CMK (cell line): ENCODE data around the gene SPEG.
A peak's percentile ranks its signal among the peaks of the same experiment; 100 is the strongest.

ENCODE experiments used
- DNase-seq: peaks from one replicate; pipeline ENCODE4 v3.0.0-alpha.2; 2010; ENCODE audit warnings: low read depth

Gene SPEG

DNA sequence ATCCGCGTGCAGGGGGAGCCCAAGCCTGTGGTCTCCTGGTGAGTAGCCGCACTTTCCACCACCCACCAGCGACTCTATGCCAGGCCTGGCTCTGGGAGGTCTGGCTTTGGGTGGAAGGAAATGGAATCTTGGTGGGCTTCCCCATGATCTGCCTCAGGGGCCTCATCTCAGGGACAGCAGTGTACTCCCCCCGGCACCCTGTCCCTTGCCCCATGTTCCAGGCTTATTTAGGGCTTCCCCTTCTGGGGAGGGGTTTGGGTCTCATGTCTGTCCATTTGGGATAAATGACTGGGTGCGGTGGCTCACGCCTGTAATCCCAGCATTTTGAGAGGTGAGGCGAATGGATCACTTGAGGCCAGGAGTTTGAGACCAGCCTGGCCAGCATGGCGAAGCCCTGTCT lies 27.7 kb downstream of the SPEG start:
- no peak for DNase-seq

DNA sequence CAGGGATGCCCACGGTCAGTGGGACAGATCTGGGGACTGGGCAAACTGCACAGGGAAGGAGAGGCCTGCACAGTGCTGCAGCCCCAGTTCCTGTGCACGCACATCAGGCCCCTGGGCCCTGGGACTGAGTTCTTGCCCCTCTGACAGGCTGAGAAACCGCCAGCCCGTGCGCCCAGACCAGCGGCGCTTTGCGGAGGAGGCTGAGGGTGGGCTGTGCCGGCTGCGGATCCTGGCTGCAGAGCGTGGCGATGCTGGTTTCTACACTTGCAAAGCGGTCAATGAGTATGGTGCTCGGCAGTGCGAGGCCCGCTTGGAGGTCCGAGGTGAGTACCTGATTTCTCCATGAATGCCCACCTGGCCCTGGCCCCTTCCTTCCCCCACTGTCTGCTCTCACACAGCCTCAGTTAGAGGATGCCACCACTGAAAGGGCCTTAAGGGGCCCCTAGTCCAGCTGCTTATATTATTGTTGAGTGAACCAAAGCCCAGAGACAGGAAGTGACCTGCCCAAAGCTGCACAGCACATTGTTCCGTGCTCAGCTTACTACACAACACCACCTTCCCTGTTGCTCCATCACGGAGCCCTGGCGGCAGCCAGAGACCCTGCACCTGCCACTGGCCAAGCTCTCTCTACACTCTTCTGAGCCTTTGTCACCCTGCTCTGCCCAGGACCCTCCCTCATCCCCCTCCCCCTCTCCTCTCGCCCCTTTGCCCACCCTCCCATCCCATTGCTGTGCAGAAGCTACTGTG lies 29.8 kb downstream of the SPEG start:
- no peak for DNase-seq

DNA sequence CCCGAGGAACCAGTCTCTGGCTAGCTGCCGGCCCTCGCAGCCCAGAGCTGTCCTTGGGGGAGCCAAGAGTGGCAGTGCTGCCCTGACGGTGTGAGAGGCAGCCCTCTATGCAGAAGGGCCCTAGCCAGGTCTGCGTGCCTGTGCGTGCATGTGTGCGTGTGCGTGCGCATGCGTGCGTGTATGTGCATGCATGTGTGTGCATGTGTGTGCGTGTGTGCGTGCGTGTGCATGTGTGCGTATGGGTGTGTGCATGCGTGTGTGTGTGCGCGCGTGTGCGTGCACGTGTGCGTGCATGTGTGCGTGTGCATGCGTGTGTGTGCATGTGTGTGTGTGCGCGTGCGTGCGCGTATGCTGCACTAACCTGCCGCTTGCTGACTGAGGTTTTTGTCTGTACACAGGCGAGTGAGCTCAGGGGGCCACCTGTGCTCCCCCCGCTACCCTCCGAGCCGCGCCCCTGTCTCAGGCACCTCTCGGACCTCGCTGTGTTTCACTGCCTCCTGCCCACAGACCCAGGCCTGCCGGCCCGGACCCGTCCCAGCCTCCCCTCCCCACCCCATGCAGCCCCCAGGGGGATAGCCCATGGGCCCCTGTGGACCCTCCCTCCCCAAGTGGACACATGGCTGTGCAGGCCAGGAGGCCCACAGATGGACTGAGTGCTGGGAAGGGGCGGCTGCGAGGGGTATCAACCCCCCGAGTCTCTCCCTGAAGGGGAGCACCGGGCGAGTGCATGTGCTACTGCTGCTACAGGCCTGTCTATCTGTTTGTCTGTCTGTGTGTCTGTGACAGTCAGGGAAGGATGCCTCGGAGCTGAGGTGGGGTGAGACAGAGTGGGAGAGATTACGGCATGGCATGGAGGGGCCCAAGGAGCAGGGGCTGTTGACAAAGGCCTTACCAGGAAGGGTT lies 31.3 kb downstream of the SPEG start:
- DNase-seq, result no peak

DNA sequence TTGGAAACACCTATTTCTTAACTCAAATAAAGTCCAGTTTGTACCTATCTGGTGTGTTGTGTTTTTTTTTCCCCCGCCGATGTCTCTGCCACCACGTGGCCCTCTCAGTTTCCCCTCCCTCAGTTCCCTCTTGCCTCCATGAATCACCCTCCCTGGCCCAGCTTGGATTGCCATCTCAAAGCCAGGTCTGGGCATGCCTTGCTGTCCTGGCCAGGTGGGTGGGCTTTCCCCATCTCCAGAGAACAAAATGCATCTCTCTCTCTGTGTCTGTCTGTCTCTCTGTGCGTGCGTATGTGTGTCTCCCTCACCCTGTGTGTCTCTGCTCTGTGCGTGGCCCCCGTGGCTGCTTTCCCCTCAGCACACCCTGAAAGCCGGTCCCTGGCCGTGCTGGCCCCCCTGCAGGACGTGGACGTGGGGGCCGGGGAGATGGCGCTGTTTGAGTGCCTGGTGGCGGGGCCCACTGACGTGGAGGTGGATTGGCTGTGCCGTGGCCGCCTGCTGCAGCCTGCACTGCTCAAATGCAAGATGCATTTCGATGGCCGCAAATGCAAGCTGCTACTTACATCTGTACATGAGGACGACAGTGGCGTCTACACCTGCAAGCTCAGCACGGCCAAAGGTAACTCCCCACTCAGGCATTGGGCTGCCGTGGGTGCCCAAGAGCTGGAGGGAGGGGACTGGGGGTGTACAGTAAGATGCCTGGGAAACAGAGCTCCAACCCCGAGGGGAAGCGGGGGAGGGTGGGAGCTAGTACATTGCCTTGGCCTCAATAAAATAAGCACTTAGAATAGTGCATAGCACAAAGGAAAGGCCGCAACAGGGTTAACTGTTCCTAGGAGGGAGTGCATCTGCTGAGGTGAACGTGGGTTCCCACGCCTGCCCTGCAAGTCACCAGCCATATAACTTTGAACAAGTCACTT lies 32.4 kb downstream of the SPEG start:
- no peak for DNase-seq

DNA sequence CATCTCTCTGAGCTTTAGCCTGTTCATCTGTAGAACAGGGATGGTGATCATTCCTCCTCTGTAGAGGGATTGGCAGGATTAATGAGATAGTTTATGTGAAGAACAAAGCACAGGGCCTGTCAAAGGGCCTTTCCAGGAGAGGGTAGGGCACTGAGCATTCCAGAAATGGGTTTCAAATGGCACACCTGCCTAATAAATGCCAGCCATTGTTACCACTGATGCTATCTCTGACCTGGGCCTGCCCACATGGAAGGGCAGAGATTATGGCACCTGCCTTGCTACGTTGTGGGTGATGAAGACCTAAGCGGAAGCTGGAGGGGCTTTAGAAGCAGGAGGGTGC lies 33.1 kb downstream of the SPEG start:
- no peak for DNase-seq

DNA sequence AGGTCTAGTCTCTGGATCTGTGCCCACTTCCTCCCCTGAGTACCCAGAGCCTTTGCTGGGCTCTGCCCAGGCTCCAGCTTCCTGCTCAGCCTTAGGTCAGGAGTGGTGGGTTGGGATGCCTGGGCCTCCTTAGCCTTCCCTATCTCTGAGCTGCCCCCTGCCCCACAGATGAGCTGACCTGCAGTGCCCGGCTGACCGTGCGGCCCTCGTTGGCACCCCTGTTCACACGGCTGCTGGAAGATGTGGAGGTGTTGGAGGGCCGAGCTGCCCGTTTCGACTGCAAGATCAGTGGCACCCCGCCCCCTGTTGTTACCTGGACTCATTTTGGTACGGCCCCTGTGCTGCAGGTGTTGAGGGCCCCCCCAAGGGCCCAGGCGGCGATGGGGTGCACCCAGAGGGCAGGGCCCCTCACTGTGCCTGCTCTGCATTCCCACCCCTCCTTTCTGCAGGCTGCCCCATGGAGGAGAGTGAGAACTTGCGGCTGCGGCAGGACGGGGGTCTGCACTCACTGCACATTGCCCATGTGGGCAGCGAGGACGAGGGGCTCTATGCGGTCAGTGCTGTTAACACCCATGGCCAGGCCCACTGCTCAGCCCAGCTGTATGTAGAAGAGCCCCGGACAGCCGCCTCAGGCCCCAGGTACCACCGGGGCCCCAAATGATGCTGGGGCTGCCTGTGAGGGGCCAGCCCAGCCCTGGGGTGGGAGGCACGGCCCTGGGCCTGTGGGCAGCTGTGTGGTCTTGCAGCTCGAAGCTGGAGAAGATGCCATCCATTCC lies 34.0 kb downstream of the SPEG start:
- DNase-seq, result no peak

DNA sequence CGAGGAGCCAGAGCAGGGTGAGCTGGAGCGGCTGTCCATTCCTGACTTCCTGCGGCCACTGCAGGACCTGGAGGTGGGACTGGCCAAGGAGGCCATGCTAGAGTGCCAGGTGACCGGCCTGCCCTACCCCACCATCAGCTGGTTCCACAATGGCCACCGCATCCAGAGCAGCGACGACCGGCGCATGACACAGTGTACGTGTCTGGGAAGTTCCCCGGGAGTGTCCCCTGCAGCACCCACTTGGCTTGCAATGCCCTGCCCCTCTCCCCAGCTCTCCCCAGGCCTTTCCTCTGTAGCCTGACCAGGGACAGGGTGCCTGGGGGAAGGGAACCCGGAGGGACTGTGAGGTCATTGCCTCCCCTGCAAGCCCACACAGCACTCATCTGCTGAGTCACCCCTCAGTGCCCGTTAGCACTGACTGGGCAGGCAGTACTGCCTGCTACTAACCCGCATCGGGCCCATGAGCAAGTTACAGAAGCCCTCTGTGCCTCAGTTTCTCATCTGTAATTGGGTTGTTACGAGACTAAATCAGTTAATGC lies 34.6 kb downstream of the SPEG start:
- DNase-seq, result peak; percentile 37

DNA sequence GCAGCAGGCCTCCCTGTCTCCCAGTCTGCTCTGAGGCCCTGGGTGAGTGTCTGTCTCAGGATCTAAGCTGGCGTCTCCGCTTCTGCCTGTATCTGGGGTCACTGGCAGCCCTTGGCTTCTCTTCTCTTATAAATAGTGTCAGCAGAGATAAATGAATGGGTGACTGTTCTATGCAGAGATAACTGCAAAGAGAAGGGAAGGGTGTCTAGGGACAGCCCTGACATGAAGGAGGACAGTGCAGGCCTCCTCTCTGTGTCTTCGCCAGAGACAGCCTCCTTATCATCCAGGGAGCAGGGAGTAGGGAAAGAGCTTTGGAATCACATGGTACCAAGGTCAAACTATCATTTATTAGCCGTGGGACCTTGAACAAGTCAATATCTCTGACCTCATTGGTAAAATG lies 35.8 kb downstream of the SPEG start:
- DNase-seq, result no peak

DNA sequence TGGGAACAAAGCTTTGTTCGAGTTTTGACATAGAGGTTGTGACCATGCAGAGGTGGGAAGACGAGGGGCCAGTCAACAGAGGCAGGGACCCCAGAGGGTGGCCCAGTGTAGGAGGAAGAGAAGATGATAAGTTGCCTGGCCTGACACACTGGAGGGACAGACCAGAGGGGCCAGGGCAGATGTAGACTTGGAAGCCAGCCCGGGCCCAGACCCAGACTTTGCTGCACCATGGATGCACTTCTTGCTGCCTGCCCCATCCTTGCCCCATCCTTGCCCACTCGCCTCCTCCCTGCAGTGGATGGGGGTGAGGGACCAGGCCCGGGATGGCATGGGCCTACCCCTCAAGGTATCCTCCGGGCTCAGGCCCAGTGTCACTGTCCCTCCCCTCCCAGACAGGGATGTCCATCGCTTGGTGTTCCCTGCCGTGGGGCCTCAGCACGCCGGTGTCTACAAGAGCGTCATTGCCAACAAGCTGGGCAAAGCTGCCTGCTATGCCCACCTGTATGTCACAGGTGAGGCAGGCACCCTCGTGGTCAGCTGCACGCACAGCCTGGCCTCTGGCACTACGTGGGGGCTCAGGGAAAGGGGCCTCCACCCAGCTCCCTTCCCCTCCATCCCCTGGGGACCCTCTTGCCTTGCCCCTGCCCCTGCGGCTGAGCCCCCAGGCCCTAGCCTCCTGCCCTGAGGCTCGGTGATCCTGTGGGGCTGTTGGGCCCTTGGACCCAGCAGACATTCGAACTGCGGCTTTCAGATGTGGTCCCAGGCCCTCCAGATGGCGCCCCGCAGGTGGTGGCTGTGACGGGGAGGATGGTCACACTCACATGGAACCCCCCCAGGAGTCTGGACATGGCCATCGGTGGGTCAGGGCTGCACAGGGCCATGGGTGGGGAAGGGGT lies 37.1 kb downstream of the SPEG start:
- DNase-seq, result no peak

DNA sequence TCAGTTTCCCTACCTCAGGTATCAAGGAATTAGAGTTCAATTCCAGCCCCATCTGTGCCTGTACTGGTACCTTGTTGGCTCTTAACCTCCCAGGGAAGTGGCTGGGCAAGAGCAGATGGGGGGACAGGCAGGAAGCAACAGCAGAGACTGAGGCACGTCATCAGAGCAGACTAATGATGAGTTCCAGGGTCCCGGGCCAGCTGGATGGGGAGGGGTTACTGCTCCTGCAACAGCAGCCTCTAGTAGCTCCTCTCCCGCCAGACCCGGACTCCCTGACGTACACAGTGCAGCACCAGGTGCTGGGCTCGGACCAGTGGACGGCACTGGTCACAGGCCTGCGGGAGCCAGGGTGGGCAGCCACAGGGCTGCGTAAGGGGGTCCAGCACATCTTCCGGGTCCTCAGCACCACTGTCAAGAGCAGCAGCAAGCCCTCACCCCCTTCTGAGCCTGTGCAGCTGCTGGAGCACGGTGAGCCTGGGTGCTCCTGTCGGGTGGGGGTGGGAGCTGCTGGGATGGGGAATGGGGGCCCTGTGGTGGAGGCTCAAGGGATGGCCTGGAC lies 38.1 kb downstream of the SPEG start:
- DNase-seq, result no peak

DNA sequence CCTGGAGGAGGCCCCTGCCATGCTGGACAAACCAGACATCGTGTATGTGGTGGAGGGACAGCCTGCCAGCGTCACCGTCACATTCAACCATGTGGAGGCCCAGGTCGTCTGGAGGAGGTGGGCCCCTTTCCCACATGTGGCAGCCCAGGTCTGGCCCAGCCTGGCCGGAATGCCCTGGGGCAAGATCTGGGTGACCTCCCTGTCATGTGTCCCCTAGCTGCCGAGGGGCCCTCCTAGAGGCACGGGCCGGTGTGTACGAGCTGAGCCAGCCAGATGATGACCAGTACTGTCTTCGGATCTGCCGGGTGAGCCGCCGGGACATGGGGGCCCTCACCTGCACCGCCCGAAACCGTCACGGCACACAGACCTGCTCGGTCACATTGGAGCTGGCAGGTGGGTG lies 38.9 kb downstream of the SPEG start:
- no peak for DNase-seq

DNA sequence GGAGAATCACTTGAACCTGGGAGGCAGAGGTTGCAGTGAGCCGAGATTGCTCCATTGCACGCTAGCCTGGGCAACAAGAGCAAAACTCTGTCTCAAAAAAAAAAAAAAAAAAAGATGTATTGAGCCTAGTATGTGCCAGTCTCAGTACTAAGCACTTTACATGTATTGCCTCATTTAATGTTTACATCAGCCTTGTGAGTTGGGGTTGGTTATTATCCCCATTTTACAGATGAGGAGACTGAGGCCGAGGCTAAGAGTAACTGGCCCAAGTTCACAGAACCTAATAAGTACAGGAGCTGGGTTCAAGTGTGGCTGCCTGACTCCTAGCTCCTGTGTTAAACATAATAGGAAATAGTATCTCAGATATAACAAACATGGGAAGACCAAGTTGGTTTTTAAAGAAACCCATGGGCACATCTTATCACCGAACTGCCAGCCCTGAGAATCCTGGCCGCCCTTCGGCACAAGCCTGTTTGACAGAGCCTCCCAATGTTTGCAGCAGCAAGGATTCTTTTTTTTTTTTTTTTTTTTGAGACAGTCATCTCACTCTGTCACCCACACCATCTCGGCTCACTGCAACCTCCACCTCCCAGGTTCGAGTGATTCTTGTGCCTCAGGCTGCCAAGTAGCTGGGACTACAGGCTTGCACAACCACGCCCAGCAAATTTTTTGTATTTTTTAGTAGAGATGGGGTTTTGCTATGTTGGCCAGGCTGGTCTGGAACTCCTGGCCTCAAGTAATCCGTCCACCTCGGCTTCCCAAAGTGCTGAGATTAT lies 39.8 kb downstream of the SPEG start:
- DNase-seq, result no peak

DNA sequence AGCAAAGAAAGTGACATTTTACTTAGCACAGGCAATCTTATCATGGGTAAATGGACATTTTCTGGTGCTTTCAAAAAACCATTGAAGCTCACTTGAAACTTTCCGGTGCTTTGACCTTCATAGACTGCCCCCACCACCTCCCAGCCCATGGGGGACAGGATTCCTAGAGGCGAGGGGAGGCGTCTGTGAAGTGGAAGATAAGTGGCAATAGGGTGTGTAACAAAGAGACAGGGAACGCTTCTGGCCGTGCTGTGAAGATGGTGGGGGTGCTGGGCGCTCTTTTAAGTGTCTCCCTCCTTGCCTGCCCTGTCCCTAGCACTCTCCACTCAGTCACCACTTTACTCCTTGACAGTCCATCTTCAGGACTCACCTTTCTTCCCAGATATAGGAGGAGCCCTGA lies 40.6 kb downstream of the SPEG start:
- no peak for DNase-seq

DNA sequence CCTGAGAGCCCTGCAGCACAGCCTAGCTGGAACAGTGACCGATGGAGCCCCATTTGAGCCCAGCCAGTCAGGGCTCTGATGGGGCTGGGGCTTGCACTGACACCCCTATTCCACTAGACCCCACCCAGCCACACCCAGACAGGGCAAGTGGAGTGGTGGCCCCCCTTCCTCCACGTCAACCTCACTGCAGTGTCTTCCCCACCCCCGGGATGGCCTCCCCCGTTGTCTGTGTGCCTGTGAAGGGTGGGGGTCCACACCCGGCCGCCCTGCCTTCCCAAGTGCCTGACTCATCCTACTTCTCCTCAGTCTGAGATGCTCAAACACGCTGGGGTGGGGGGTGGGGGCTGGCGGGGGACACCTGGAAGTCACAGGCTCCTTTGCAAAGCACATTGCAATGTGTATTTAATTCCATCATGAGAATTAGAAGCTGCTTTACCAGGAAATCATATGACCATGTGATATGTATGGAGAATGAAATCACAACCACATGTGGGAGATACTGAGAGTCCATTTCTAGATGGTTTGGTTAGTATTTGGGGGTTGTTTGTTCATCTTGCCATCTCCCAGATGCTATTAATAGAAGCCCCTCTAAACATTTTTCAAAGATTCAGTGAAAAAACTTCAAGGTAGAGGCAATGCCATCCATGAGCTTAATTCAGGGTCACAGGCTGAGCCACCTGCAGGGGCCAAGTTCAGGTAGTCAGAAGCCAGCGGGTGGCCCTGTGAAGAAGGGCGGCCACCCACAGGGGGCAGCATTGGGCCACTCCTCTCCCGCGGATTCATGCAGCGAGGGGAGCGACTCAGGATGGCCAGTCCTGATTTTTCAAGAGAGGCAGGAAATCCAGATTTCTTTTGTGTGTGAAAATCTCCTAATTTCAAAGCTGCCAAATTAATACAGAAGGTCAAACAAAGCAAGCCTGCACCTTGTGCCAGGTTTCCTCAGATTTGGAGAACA lies 41.3 kb downstream of the SPEG start:
- peak; percentile 58 for DNase-seq

DNA sequence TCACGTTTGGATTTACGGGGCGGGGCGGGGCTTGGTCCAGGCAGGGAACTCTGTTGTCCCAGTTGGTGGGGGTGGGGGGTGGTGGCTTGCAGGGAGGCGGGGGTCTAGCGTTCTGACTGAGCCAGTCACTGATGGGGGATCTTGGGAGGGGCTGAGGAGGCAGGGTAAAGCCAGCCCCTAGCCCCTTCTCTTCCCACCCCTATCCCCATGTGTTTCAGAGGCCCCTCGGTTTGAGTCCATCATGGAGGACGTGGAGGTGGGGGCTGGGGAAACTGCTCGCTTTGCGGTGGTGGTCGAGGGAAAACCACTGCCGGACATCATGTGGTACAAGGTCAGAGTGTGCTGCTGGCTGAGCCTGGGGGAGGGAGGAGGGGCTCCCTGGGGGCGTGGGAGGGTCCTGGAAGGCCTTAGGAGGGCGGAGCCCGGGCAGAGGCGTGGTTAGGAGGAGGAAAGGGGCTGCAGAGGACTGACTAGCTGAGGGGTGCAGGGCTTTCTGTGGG lies 42.1 kb downstream of the SPEG start:
- DNase-seq, result peak; percentile 50

DNA sequence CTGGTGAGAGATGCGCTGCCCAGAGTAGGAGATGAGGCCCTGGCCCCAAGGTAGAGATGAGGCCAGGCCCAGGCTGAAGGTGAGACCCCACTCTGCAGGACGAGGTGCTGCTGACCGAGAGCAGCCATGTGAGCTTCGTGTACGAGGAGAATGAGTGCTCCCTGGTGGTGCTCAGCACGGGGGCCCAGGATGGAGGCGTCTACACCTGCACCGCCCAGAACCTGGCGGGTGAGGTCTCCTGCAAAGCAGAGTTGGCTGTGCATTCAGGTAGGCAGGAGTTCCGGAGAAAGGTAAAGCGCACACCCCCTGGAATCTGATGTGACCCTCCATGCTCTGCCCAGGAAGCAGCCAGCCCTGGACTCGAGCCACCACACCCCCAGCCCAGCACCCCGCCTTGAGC lies 42.5 kb downstream of the SPEG start:
- DNase-seq, result no peak

DNA sequence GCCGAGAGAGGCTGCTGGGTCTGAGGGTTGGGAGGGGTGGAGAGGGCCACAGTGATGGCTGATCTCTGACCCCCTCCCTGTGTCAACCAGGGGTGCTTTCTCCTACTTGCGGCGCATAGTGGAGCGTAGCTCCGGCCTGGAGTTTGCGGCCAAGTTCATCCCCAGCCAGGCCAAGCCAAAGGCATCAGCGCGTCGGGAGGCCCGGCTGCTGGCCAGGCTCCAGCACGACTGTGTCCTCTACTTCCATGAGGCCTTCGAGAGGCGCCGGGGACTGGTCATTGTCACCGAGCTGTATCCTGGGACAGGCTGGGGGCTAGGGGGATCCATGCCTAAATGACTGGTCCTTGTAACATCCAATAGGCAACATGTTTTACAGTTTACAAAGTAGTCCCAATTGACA lies 43.2 kb downstream of the SPEG start:
- DNase-seq, result no peak

DNA sequence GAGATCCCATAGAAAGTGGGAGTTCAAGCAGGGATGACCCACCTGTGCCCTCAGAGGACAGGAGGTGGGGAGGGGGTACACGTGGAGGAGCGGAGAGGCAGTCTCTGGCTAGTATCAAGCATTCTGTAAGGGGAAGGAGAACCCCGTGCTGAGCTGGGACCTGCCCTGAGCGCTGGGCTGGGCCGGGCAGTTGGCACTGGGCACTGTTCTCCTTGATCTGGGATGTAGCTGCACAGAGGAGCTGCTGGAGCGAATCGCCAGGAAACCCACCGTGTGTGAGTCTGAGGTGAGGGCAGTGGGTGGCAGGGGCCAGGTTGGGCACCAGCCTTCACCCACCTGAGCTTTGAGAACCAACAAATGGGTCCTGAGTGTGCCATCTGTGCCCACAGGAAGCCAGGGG lies 44.3 kb downstream of the SPEG start:
- DNase-seq, result no peak
